HG02852 (cell line): ENCODE data around the gene CHADL.
"Not testable (repeated sequence)": the region's sequence is repeated elsewhere in the genome, so short reads cannot be mapped to it uniquely, and the experiment has no call there.

Experiments
- ATAC-seq: cut with Tn5 transposase; IDR thresholded peaks from one replicate; pipeline ENCODE4 v1.9.1; 2021; ENCODE audit warnings: mild to moderate bottlenecking, moderate library complexity; ENCODE audit not compliant: unreplicated experiment

The CHADL gene, protein sequence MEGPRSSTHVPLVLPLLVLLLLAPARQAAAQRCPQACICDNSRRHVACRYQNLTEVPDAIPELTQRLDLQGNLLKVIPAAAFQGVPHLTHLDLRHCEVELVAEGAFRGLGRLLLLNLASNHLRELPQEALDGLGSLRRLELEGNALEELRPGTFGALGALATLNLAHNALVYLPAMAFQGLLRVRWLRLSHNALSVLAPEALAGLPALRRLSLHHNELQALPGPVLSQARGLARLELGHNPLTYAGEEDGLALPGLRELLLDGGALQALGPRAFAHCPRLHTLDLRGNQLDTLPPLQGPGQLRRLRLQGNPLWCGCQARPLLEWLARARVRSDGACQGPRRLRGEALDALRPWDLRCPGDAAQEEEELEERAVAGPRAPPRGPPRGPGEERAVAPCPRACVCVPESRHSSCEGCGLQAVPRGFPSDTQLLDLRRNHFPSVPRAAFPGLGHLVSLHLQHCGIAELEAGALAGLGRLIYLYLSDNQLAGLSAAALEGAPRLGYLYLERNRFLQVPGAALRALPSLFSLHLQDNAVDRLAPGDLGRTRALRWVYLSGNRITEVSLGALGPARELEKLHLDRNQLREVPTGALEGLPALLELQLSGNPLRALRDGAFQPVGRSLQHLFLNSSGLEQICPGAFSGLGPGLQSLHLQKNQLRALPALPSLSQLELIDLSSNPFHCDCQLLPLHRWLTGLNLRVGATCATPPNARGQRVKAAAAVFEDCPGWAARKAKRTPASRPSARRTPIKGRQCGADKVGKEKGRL

DNA sequence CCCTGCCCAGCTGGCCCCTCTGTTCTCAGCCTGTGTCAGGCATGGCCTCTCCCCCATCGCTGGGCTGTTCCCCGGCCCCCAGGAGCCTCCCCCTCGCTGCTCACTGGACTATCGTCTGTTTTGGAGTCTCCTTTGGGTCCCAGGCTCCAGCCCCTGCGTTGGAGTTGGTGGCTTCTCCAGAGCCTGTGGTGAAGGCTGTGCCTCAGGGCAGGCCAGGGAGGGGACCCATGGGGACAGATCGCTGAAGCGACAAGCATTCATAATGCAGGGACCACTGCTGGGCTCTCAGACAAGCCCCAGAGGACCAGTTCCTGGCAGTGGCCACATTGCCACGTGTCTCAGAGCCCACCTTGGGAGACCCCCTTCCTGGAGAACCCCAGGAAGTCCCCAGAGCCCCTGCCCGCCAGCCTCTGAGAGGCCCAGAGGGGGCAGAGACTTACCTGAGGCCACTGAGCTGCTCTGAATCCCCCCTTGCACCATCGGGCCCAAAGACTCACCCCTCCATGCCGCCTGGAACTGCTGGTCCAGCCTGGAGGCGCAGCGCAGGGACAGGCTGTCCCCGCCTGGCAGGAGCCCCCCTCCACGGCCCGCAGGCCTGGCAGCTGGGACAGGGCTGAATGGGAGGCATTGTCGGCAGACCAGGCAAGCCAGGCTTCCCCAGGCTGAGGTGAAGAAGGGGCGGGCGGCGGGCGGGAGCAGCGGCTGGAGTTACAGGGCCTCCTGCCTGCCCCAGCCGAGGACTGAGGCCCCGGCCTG lies at the start of gene CHADL:
Gene CHADL, minus strand, starts transcription at position 555 of the 756 bp plus-strand sequence. Its CDS starts 50 bp downstream, at position 505.
- no peak for ATAC-seq

DNA sequence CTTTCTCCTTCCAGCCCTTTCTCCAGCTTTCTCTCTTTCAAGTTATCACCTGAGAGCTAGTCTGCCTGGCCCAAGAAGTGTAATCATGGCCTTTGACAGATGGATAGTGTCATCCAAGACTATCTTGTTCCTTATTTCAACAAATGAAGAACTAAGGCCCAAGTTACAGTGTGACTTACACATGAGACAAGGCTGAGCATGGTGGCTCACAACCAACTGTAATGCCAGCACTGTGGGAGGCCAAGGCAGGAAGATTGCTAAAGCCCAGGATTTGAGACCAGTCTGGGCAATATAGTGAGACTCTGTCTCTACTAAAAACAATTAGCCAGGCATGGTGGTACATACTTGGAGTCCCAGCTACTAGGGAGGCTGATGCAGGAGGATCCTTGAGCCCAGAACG lies 48.9 kb upstream of the CHADL start:
- ATAC-seq, result no peak

DNA sequence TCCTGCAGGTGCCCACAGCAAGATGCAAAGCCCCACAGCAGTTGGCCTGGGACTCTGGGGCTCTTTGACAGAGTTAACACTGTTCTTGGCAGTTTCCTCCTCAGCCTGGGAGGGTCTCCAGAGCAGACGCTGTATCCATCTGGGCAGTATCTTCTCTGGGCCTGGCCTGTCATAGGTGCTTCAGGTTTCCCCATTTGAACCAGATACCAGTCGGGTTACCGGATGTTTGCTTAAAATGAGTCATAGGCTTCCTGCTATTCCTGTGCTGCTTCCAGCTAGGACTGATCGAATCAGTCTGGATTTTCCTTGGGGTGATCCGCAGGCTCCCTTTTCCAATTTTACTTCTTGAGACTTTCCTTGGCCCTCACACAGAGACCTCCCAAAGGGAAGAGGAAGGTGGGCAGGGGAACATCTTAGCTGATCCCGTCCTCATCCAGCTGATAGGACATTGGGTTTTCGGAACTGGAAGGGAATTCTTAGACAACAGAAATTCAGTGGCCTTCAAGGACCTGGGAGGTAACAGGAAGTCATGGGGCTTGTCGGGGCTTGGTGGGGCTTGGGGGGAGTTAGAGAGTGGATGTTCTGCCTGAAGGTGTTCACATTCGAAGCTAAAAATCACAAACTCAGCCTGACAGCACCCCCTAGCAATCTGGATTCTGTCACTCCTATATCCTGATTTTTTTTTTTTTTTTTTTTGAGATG lies 47.7 kb upstream of the CHADL start:
- no peak for ATAC-seq

DNA sequence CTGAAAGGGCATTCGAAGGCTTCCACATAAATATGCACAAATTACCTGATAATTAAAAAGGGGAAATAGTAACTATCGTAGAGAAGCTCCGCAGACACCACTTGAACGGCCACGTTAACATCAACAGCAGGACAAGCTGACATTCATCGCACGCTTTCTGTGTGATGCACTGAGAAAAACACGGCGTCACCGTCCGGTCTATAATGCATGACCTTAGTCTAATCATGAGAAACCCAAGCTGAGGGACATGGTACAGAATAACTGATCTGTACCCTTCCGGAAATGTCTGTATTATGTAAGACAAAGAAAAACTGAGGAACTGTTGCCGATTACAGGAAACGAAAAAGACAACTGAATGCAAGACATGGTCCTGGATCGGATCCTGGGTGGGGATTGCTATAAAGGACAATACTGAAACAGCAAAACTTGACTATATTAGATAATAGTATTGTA lies 45.9 kb upstream of the CHADL start:
- ATAC-seq, result peak; percentile 12

DNA sequence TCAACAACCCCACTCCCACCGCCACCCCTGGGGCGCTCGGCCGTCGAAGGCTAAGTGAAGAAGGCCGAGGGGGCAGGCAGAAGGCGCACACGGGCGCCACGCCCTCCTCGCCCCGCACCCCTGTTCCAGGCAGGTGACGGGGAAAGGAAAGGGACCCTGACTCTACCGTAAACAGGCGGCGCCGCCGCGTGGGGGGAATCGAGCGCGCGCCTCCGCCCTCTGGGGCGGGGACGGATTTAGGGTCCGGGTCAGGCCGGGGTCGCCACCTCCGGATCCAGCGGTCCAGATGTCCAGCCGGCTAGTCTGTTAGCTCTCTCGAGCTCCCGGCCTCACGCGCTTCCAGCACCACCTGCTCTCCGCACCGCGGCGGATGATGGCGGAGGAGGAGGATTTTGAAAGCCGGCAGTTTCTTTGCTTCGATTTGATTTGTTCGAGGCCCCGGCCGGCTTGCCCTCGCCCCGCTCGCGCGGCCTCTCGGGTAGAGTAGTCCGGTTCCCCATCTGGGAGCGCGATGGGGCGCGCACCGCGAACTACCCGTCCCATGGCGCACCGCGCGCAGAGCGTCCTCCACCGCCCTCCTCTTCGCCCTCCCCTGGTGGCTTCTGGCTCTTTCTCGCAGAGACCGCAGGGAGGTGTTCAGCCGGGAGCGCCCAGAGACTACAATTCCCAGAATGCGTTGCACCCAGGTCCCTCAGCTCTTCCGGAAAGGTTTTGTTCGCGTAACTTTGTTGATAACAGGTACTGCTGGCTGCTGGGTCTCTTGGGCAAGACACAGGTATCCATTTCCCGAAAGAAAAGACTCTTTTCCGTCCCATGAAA lies 45.3 kb upstream of the CHADL start, which contains the start of gene RANGAP1:
Gene RANGAP1, minus strand, starts transcription at position 368 of the 819 bp plus-strand sequence. CDS start 5,143 bp downstream, outside the sequence.
- ATAC-seq, result peak; percentile 93

DNA sequence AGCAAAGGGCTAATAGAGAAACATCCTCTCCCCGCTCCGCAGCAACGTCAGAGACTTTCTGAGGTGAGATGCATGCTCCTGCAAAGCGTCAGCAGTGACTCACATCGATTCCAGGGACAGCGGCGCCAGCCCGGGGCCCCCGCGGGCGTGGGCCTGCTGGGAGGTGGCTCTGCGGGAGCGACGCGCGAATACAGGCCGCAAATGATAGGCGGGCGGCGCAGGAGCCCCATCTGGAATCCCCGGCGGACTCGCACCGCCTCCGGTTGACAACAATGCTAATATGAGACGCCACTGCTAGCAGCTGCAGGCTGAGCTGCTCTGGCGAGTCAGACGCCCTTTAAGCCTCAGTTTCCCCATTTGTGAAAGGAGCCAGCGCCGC lies 44.7 kb upstream of the CHADL start:
- ATAC-seq, result peak; percentile 7

DNA sequence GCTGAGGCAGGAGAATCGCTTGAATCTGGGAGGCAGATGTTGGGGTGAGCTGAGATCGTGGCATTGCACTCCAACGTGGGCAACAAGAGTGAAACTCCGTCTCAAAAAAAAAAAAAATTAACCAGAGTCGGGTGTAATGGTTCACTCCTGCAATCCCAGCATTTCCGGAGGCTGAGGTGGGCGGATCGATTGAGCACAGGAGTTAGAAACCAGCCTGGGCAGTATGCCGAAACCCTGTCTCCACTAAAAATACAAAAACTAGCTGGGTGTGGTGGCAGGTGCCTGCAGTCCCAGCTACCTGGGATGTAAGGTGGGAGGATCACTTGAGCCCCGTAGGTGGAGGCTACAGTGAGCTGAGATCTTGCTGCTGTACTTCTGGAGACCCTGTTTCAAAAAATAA lies 43.7 kb upstream of the CHADL start:
- no peak for ATAC-seq

DNA sequence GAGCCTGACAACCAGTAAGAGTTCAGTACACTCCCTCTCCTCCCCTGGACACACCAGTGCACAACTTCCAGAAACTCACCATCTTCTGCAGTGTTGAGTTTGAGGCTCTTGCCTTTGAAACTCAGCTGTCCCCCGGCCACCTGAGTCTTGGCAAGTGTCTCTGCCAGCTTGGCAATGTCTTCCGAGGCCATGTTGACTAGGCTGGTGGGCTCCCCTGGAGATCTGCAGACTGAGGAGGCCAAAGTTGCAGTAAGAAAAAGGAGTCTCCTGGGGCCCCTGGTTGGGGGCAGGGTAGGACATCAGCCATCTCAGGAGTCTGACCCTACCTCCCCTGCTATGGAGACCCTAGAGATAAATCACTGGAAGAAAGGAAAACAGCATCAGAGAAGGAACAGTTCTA lies 40.1 kb upstream of the CHADL start:
- ATAC-seq, result no peak

DNA sequence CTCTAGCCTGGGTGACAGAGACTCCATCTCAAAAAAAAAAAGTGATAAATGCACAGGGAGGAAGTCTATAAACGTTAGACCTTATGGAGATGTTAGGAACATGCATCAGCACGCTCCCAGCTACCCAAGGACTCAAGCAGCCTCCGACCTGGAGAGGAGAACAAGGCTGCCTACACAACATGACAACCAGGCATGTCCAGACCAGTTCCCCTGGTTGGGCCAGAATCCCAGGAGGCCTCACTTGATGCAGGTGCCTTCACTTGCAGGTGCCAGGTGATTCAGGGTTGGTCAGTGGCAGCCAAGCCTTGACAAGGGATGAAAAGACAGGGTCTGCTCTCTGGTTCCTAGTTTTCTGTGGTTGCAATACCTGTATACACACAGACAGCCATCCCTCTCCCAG lies 39.3 kb upstream of the CHADL start:
- no peak for ATAC-seq

DNA sequence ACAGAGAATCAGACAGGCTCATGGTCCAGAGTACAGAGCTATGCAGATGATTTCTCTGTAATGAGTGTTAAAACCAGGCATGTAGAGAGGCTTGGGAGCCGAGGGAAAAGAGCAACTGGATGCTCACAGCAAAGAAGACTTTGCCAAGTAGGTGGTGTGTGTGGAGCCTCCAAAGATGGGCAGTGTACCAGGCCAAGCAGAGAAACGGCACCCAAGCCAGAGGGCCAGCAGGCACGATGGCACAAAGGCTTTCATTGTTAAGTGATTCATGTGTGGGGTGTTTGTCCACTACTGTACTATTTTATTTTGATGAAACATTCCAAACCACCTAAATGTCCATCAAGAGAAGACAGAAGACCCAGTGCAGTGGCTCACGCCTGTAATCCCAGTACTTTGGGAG lies 34.1 kb upstream of the CHADL start:
- ATAC-seq, result no peak

DNA sequence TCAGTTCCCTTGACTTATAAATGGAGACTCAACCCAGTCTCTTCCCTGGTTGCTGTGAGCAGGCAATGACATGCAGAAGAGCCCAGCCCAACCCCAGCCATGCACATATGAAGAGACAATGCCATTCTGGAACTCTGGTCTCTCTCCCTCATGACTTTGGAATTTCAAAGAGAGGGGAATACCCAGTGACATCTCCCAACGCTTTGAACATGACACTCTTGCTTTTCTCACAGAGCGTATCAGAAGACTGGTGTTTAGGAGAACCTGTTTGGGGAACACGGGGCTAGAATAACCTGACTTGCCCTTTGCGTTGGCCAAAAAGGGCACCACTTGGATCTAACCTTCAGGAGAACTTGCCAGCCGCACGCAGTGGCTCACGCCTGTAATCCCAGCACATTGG lies 32.4 kb upstream of the CHADL start:
- no peak for ATAC-seq

DNA sequence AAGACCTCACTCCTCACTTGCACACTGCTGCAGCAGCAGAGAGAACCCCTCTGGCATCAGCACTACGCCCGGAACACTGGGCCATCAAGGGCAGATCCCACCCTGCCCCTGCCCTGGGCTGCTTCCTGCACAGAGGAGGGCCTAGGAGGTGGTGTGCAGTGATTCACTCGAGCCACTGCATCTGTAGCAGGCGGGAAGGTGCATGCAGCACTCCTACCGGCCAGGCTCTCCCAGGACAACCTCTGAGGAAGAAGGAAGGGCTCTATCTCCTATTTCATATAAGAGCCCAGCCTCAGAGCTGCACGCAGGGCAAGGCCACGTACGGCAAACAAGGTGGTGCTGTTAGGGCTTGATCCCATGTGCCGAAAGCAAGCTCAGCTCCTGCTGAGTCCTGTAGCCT lies 31.1 kb upstream of the CHADL start:
- ATAC-seq, result no peak

DNA sequence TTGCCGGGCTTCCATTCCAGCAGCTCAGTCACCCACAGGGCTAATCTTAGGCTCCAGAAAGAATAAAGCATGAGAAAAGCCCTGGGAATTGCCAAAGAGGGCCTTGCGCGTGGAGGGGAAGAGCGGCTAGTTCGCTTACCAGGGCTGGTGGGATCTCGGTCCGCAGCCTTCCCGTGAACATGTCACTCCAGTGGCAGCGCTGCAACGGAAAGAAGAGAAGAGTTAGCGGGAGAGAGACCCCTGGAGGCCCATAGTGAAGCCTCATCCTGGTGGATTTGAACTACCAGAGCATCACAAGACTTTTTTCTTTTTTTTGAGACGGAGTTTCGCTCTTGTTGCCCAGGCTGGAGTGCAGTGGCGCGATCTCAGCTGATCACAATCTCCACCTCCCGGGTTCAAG lies 27.2 kb upstream of the CHADL start:
- no peak for ATAC-seq

DNA sequence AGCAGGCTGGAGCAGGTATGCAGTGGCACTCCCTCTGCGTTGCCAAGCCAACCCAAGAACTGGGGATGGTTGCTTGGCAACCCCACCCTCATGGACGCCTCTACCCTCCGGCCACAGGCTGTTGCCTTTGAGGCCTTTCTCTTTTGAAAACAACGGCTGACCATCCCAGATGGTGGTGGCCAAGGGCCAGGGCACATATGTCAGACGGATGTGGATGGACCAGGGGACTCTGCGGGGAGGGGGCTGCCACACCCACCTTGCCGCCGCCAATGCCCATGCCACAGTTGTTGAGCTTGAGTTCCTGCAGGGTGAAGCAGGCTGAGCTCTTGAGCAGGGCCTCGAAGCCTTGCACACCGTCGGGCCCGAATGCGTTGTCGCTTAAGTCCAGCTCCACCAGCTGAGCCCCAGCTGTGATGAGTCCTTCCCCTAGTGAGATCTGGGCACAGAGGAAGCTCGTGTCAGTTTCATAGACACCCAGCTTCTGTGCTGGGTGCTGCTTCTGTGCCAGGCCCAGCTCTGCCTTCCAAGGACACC lies 23.7 kb upstream of the CHADL start:
- no peak for ATAC-seq

DNA sequence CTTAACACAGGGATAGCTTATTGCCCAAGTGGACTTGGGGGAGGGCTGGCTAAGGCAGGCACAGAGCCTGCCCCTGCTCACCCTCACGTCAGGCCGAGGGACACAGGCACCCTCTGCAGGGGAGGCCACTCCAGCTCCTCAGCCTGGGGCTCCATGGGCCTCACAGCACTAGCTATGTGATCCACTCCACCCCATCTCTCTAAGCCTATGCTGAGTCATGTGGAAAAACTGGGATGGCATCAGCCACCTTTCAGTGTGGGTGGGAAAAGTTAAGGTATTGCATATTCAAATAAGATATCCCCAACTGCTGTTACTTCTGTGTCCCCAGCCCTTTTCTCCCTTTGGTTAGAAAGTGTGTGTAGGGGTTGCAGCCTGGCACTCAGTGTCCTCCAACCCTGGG lies 23.0 kb upstream of the CHADL start:
- ATAC-seq, result no peak

DNA sequence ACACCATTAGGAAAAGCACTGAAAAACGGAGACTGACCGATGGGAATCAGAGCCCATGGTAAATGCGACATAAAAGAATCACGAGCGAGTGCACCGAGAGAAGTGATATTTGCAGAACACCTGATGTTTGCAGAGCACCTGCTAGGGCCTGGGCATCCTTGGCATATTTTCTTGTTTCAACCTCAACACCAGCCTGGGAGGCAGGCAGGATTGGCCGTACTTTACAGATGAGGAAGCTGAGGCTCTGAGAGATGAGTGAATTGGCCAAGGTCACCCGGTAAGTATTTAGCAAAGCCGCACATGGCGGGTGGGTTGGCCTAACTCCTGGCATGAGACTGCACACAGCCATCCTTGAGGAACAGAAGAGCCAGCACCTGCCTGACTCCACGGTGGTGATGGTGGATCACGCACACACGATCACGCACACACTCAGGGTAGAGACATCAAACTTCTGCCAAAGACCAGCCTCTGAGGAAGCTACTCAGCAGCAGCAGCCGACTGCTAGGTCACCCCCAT lies 21.6 kb upstream of the CHADL start:
- no peak for ATAC-seq

DNA sequence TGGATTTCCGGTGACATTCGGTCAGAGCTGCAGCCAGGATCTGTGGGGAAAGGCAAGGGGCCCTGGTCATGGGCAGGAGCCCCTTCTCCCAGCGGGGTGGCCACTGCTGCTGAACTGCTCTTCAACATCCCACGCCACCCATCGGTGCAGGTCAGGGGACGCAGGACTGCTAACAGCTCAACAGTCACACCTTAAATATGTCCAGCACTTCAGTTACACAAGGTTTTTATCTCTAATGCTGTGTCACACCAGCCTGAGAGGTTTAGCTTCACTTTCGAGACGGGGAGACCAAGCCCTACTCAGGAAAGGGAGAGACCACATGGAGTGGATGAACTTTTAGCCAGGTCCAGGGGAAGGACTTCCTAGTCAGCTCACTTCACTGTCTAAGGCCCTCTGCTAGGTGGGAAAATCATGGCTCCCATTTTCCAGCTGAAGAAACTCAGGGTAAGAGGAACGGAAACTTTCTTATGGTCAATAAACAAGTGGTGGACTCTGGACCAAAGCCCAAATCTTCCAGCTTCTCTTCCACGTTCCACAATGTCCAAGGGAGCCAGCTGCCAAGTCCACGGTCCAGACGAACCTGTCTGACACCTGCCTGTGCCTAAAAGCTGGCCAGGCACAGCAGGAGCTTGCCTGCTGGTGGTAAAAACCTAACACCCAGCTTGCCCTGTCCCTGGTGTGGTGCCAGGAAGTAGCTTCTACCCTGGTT lies 21.0 kb upstream of the CHADL start:
- ATAC-seq, result no peak

DNA sequence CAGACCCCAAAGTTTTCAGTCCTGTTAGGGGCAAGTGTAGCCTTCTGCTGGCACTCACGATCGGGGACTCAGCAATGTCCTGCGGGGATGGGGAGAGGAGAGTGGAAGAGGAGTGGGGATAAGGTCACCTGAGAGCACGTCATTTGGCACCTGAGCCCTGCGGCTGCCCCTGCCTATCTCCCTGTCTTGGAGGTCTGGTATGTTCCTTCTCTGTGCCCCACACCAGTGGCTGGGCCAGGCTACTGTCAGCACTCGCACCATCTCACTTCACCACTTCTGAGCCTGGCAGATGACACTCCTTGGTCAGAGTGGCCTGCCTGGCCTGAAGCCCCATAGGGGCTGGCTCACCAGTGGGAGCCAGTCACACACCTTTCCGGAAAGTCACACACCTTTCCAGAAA lies 20.1 kb upstream of the CHADL start:
- no peak for ATAC-seq

DNA sequence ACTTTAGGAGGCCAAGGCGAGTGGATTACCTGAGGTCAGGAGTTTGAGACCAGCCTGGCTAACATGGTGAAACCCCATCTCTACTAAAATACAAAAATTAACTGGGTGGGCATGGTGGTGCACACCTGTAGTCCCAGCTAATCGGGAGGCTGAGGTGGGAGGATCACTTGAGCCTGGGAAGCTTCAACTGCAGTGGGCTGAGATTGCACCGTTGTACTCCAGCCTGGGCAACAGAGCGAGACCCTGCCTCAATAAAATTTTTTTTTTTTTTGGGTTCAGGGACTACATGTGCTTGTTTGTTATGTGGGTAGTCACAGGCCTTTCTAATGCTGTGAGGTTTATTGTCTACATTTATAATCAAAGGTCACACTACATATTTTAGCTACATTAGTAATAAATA lies 19.0 kb upstream of the CHADL start:
- not testable (repeated sequence) for ATAC-seq
